ENCODE data around the gene LTO1.

DNA sequence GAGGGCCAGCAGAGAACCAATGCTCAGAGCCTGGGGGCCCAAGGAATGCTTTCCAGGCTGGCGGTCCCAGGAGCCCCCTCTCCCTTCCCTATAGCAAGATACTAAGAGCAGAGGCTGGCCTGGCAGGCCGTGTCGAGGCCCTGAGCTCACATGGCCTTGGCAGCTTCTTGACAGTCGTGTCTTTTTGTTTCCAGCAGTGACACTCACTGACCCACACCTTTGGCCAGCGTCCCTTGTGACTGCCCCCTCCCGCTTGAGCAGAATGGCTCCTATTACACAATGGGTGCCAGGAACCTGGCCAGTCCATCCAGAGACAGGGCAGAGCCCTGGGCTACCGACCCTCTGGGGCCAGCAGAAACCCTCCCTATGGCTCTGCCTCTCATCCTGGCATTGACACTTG lies 40.6 kb downstream of the LTO1 start:
- TF ChIP-seq, protein P1, sequence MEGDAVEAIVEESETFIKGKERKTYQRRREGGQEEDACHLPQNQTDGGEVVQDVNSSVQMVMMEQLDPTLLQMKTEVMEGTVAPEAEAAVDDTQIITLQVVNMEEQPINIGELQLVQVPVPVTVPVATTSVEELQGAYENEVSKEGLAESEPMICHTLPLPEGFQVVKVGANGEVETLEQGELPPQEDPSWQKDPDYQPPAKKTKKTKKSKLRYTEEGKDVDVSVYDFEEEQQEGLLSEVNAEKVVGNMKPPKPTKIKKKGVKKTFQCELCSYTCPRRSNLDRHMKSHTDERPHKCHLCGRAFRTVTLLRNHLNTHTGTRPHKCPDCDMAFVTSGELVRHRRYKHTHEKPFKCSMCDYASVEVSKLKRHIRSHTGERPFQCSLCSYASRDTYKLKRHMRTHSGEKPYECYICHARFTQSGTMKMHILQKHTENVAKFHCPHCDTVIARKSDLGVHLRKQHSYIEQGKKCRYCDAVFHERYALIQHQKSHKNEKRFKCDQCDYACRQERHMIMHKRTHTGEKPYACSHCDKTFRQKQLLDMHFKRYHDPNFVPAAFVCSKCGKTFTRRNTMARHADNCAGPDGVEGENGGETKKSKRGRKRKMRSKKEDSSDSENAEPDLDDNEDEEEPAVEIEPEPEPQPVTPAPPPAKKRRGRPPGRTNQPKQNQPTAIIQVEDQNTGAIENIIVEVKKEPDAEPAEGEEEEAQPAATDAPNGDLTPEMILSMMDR (conservative IDR thresholded peaks at IDR 0.05; ENCODE audit: low read depth, low read length) = no peak
- TF ChIP-seq EZH2 (IDR thresholded peaks at IDR 0.05; ENCODE audit: low read length, unreplicated experiment) = no peak

Data from PC-3 (cell line).